H9 (cell line): ENCODE data around the gene IGF2BP3. TPM values are rescaled to one million over a fixed set of nuclear protein-coding genes. Genes with fewer than 3 reads are reported as not detected.
A peak's percentile ranks its signal among the peaks of the same experiment; 100 is the strongest.

Experiments used
- DNase-seq: peaks from one replicate; pipeline ENCODE4 v3.0.0-alpha.2; 2017
- H2AFZ ChIP-seq: one replicate; pipeline ENCODE4 v1.6.1; 2013; ENCODE audit warnings: mild to moderate bottlenecking, low read length, control low read depth, moderate library complexity
- H2AK5ac ChIP-seq: 2 replicates; pipeline ENCODE4 v1.6.1; 2013; ENCODE audit warnings: low read length, control low read depth, mixed read lengths; ENCODE audit not compliant: insufficient read length
- H2BK120ac ChIP-seq: one replicate; pipeline ENCODE4 v1.6.1; 2013; ENCODE audit warnings: low read depth, mild to moderate bottlenecking, low read length, control low read depth, inconsistent platforms; ENCODE audit not compliant: poor library complexity, severe bottlenecking
- H2BK12ac ChIP-seq: 2 replicates; pipeline ENCODE4 v1.6.1; 2013; ENCODE audit warnings: low read length, control low read depth, mixed read lengths, low read depth; ENCODE audit not compliant: insufficient read length
- H2BK15ac ChIP-seq: 2 replicates; pipeline ENCODE4 v1.6.1; 2013; ENCODE audit warnings: low read depth, low read length, control low read depth
- H2BK20ac ChIP-seq: one replicate; pipeline ENCODE4 v1.6.1; 2013; ENCODE audit warnings: low read depth, mild to moderate bottlenecking, low read length, control low read depth, inconsistent platforms; ENCODE audit not compliant: poor library complexity, severe bottlenecking
- H2BK5ac ChIP-seq: 2 replicates; pipeline ENCODE4 v1.6.1; 2013; ENCODE audit warnings: low read length, control low read depth, mixed read lengths; ENCODE audit not compliant: insufficient read length
- H3K14ac ChIP-seq: 2 replicates; pipeline ENCODE4 v1.6.1; 2013; ENCODE audit warnings: low read length, control low read depth; ENCODE audit not compliant: insufficient read depth
- H3K18ac ChIP-seq: 2 replicates; pipeline ENCODE4 v1.6.1; 2013; ENCODE audit warnings: low read depth, mild to moderate bottlenecking, mixed read lengths, low read length, control low read depth; ENCODE audit not compliant: insufficient read length
- H3K23ac ChIP-seq: 2 replicates; pipeline ENCODE4 v1.6.1; 2013; ENCODE audit warnings: low read length, control low read depth, mixed read lengths, low read depth; ENCODE audit not compliant: insufficient read length
- H3K23me2 ChIP-seq: 2 replicates; pipeline ENCODE4 v1.6.1; 2013; ENCODE audit warnings: low read depth, mild to moderate bottlenecking, mixed read lengths, low read length, control low read depth; ENCODE audit not compliant: insufficient read length, poor library complexity, severe bottlenecking
- H3K27ac ChIP-seq: 2 replicates; pipeline ENCODE4 v1.5.1; 2013; ENCODE audit warnings: low read length, control low read depth, mixed read lengths, low read depth; ENCODE audit not compliant: insufficient read length
- H3K27me3 ChIP-seq: 2 replicates; pipeline ENCODE4 v1.6.1; 2013; ENCODE audit warnings: low read length, control low read depth, inconsistent platforms; ENCODE audit not compliant: insufficient read depth
- H3K4ac ChIP-seq: 2 replicates; pipeline ENCODE4 v1.6.1; 2013; ENCODE audit warnings: low read depth, mild to moderate bottlenecking, control low read depth, inconsistent platforms, low read length, moderate library complexity
- H3K4me1 ChIP-seq: 2 replicates; pipeline ENCODE4 v1.6.1; 2013; ENCODE audit warnings: low read length, control low read depth, inconsistent platforms; ENCODE audit not compliant: insufficient read depth
- H3K4me2 ChIP-seq: 2 replicates; pipeline ENCODE4 v1.6.1; 2013; ENCODE audit warnings: low read length, control low read depth, mixed read lengths; ENCODE audit not compliant: insufficient read length, insufficient read depth
- H3K56ac ChIP-seq: 2 replicates; pipeline ENCODE4 v1.6.1; 2013; ENCODE audit warnings: low read depth, mild to moderate bottlenecking, mixed read lengths, low read length, control low read depth; ENCODE audit not compliant: insufficient read length
- H3K79me1 ChIP-seq: 2 replicates; pipeline ENCODE4 v1.6.1; 2013; ENCODE audit warnings: low read depth, mild to moderate bottlenecking, moderate library complexity, low read length, control low read depth, inconsistent platforms; ENCODE audit not compliant: insufficient read depth, poor library complexity, severe bottlenecking
- H3K79me2 ChIP-seq: 2 replicates; pipeline ENCODE4 v1.6.1; 2013; ENCODE audit warnings: low read length, control low read depth, inconsistent platforms; ENCODE audit not compliant: insufficient read depth
- H3K9ac ChIP-seq: 2 replicates; pipeline ENCODE4 v1.6.1; 2013; ENCODE audit warnings: low read length, control low read depth, mixed read lengths; ENCODE audit not compliant: insufficient read length; ENCODE audit errors: extremely low read depth
- H3K9me3 ChIP-seq: one replicate; pipeline ENCODE4 v1.6.1; 2013; ENCODE audit warnings: low read depth, low read length, inconsistent platforms; ENCODE audit not compliant: control insufficient read depth
- H3T11ph ChIP-seq: one replicate; pipeline ENCODE4 v1.6.1; 2013; ENCODE audit warnings: mild to moderate bottlenecking, low read length, control low read depth, inconsistent platforms
- H4K20me1 ChIP-seq: one replicate; pipeline ENCODE4 v1.6.1; 2013; ENCODE audit not compliant: control insufficient read depth, insufficient read length, insufficient read depth
- H4K5ac ChIP-seq: 2 replicates; pipeline ENCODE4 v1.6.1; 2013; ENCODE audit warnings: low read depth, mild to moderate bottlenecking, mixed read lengths, low read length, control low read depth; ENCODE audit not compliant: insufficient read length
- H4K8ac ChIP-seq: replicated peaks from 2 replicates; pipeline ENCODE4 v1.6.1; 2013; ENCODE audit warnings: low read length, control low read depth, mixed read lengths, low read depth; ENCODE audit not compliant: insufficient read length
- H4K91ac ChIP-seq: 2 replicates; pipeline ENCODE4 v1.6.1; 2013; ENCODE audit warnings: low read depth, mild to moderate bottlenecking, moderate library complexity, mixed read lengths, low read length, control low read depth; ENCODE audit not compliant: insufficient read length
- H3K27ac Mint-ChIP-seq, 3 experiments: 2 replicates in 2 of 3; 3 replicates in 1 of 3; pipeline ENCODE4 v1.8.0; 2020 to 2021; ENCODE audit warnings: mixed read lengths in 3 of 3, mild to moderate bottlenecking in 1 of 3, moderate library complexity in 1 of 3
- H3K27me3 Mint-ChIP-seq: 2 replicates; pipeline ENCODE4 v1.8.0; 2021; ENCODE audit warnings: low read depth, mild to moderate bottlenecking, moderate library complexity, mixed read lengths
- H3K36me3 Mint-ChIP-seq, 3 experiments: 2 replicates in 2 of 3; 3 replicates in 1 of 3; pipeline ENCODE4 v1.8.0; 2020 to 2021; ENCODE audit warnings: low read depth in 3 of 3, mixed read lengths in 3 of 3; ENCODE audit not compliant: insufficient read depth in 1 of 3
- H3K4me1 Mint-ChIP-seq, 2 experiments: 2 replicates each; pipeline ENCODE4 v1.8.0; 2020; ENCODE audit warnings: mixed read lengths in 2 of 2
- H3K4me3 Mint-ChIP-seq, 2 experiments: 2 replicates in 1 of 2; 3 replicates in 1 of 2; pipeline ENCODE4 v1.8.0; 2020 to 2021; ENCODE audit warnings: mild to moderate bottlenecking in 2 of 2, mixed read lengths in 2 of 2, moderate library complexity in 1 of 2
- H3K9me3 Mint-ChIP-seq, 2 experiments: 2 replicates in 1 of 2; 3 replicates in 1 of 2; pipeline ENCODE4 v1.8.0; 2020; ENCODE audit warnings: mild to moderate bottlenecking in 2 of 2, mixed read lengths in 2 of 2, moderate library complexity in 1 of 2
- CTCF ChIP-seq: fragments of 200-600 bp; sonication (generic); conservative IDR thresholded peaks from 3 replicates; pipeline ENCODE4 v1.8.0; 2021; ENCODE audit warnings: antibody characterized with exemption, mild to moderate bottlenecking
- WGBS: extraction: QIAGEN DNeasy Blood & Tissue Kit; methylation state at CpG from one replicate; pipeline ENCODE4 v1.1.7; 2013; ENCODE audit warnings: missing lambda C conversion rate, low lambda C conversion rate, mixed read lengths; ENCODE audit not compliant: insufficient read length; ENCODE audit errors: extremely low coverage; 5-methylcytosine and 5-hydroxymethylcytosine counted together
- total RNA-seq: library from RNA; stranded (reverse); gene quantifications from 2 replicates; pipeline ENCODE4 v1.2.1, GENCODE V29; 2021

The IGF2BP3 gene
- total RNA-seq, 1 experiment from 2014 or later = 197 TPM

GRCh38 chr7:23467806-23468525, 2.3 kb downstream of the IGF2BP3 start:
- Histone ChIP-seq H4K20me1 (no peaks in the 10 kb centered on the region), H4K5ac (no peak overlapping the region), H3K23ac (no peak overlapping the region), H2AK5ac (peak overlapping the region; percentile 43), H3T11ph (no peak overlapping the region), H3K9me3 (no peaks in the 10 kb centered on the region), H2BK20ac (no peak overlapping the region), H3K23me2 (peaks cover 16% of the 10 kb centered on the region), H3K18ac (peak overlapping the region; percentile 72), H2BK120ac (no peak overlapping the region), H3K79me1 (no peaks in the 10 kb centered on the region), H2BK15ac (no peak overlapping the region), H2BK12ac (no peak overlapping the region), H3K4ac (no peak overlapping the region), H3K9ac (peak overlapping the region; percentile 91), H3K79me2 (peaks cover 40% of the 10 kb centered on the region), H2BK5ac (no peak overlapping the region), H3K27me3 (no peaks in the 10 kb centered on the region), H3K4me2 (peak overlapping the region; percentile 96), H2AFZ (no peak overlapping the region), H4K91ac (no peak overlapping the region), H3K56ac (no peak overlapping the region), H4K8ac (no peak overlapping the region), H3K14ac (peak overlapping the region; percentile 83), H3K4me1 (peaks cover 6% of the 10 kb centered on the region; the same call in 1 of the 2 replicates), H3K27ac (peak overlapping the region; percentile 43)
- H3K9me3 Mint-ChIP-seq = peaks cover 3 to 6% of the 10 kb centered on the region in 2 experiments; a peak in 4 of 5 replicates
- TF ChIP-seq CTCF = no peak
- peak overlapping the region; percentile 90 to 96 for H3K4me3 Mint-ChIP-seq
- no peaks in the 10 kb centered on the region; the same call in 1 of the 2 replicates for H3K27me3 Mint-ChIP-seq
- H3K27ac Mint-ChIP-seq = peak overlapping the region; percentile 88 to 99 (median 98)
- peaks cover 36 to 38% of the 10 kb centered on the region in 2 experiments for H3K4me1 Mint-ChIP-seq
- peaks cover 19 to 22% (median 21%) of the 10 kb centered on the region in 3 experiments for H3K36me3 Mint-ChIP-seq
- peak; percentile 60 for DNase-seq
- WGBS = no CpG with 5 or more reads among the region's 32 CpGs
